Activated CD8-positive, alpha-beta memory T cell treated with anti-CD3 and anti-CD28 coated beads for 1 hour (primary cell): ENCODE measurements around the gene NR3C2.
"Not testable (repeated sequence)": the region's sequence is repeated elsewhere in the genome, so short reads cannot be mapped to it uniquely, and the experiment has no call there.

Source experiments
- DNase-seq, 2 donors: peaks; one replicate each; pipeline ENCODE4 v3.0.0-alpha.2; 2020; ENCODE audit warnings: low read depth in 1 of 2; ENCODE audit errors: extremely low read depth in 1 of 2

The NR3C2 gene

GRCh38 chr4:148323316-148323715 lies 118.9 kb downstream of the NR3C2 start:
- DNase-seq: not testable (repeated sequence)

DNA sequence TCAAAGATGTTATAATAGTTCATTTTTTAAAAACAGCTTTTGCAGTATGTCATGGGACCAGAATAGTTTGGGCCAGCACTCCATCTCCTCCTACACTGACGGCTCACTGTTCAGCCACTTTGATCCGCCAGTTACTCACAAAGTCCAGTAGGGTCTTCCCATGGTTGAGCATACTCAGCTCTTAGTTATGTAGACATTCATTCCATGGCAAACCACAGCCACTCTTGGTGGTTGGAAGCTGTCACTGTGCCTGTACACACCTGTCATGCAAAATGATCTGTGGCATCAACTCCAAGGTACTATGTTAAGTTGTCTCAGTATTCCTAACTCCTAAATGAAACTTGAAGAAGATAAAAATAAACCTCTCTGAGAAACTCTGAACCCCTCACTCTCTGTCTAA lies 127.2 kb downstream of the NR3C2 start:
- no peak for DNase-seq

GRCh38 chr4:148312956-148313490 lies 129.2 kb downstream of the NR3C2 start:
- no peak for DNase-seq

GRCh38 chr4:148311526-148311925 lies 130.7 kb downstream of the NR3C2 start:
- no peak for DNase-seq

GRCh38 chr4:148310756-148311155 lies 131.5 kb downstream of the NR3C2 start:
- DNase-seq: no peak

DNA sequence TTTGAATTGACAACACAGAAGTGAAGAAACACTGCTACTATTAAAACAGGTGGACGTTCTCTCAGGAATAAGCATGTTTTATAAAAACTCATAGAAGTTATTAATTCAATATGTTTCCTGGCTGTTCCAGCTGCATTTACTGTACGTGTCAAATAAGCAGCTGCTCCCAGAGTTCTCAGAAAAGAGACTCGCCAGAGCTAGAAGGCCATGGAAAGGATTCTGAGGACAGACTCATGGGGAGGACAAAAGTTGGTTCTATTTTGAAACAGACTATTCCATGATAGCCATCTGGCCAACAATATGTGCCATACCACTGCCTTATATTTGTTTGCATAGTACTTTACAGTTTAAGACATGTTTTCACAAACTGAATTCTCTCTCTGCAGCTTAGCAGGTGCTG lies 136.5 kb downstream of the NR3C2 start:
- no peak for DNase-seq

- no peak for DNase-seq
These were observed 139.8 kb downstream of the NR3C2 start for GRCh38 chr4:148302416-148302815.

DNA sequence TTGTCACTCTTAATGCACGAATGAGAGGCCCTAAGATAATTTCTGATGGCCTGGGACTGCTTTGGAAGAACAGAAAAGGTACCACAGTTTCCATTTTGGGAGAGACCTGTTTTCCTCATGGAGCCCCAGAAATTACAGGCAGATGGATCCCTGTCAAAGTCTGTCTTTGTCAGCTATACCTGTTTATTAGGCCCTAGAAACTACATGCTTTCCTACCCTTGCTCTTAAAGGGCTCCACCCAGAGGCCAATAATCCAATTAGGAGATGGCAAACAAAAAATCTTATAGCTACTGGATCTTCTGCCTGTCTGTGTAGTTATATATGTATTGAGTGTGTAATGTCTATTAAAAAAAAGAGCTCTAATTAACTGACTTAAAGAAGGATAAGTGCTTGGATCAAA lies 141.3 kb downstream of the NR3C2 start:
- DNase-seq: no peak

DNA sequence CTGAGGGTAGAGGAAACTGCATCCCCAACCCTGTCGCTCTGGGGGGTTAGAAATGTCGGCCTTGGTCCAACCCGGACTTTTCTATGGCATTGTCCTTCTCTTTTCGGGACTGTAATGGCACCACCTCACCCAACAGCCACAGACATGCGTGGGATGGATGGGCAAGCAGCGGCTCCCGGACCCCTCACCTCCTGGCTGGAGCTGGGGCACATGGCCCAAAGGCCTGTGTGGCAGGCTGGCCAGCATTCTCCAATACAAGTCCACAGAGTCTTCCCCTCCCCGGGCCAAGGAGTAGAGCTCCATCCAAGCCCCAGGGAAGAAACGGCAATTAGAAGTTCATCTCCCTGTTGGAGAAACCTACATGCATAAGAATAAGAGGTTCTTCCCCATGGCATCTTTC lies 142.9 kb downstream of the NR3C2 start:
- DNase-seq: no peak

GRCh38 chr4:148296498-148296897 lies 145.7 kb downstream of the NR3C2 start:
- no peak for DNase-seq

- no peak for DNase-seq
These were observed 146.6 kb downstream of the NR3C2 start for GRCh38 chr4:148295642-148296041.

- DNase-seq: no peak
These were observed 148.6 kb downstream of the NR3C2 start for GRCh38 chr4:148293571-148293970.

DNA sequence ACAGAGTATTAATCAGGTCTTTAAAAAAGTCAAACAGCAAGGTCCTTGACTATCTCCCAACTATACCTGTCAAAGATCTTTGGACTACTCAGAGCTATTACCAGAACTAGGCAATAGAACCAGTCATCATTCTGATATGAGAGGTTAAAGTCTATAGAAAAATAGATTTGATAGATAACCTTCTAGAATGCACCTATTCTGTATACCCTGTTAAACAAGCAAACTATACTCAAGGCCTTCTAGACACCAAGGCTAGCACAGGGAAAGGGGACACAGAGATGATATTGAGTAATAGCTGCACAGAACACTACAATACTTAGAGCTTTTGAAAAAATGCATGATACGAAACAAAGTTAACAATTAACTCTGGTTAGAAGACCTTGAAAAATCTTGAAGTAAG lies 149.5 kb downstream of the NR3C2 start:
- DNase-seq: no peak

- DNase-seq: no peak
These were observed 152.5 kb downstream of the NR3C2 start for GRCh38 chr4:148289740-148290139.

DNA sequence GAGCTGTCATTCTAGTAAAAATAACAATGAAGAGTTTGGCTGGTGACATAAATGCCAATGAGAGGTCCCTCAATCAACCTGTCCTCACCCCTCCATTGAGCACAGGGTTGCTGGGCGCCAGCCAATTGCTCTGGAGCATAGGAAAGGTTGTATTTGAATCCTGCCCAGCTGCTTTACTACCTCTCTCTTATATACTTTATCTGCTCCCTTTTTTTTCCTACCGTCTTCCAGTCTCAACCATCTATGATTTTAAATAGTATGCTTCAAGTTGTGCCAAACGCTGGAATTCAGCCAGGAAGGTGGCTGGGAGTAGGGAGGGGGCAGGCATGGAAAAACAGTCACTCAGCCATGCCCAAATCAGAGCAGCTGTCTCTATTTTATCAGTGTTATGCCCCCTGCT lies 153.8 kb downstream of the NR3C2 start:
- DNase-seq: no peak

- DNase-seq: no peak
These were observed 155.1 kb downstream of the NR3C2 start for GRCh38 chr4:148287111-148287510.

- no peak for DNase-seq
These were observed 156.2 kb downstream of the NR3C2 start for GRCh38 chr4:148286012-148286411.

- no peak for DNase-seq
These were observed 158.5 kb downstream of the NR3C2 start for GRCh38 chr4:148283665-148284064.

GRCh38 chr4:148278310-148278709 lies 163.9 kb downstream of the NR3C2 start:
- DNase-seq: no peak

DNA sequence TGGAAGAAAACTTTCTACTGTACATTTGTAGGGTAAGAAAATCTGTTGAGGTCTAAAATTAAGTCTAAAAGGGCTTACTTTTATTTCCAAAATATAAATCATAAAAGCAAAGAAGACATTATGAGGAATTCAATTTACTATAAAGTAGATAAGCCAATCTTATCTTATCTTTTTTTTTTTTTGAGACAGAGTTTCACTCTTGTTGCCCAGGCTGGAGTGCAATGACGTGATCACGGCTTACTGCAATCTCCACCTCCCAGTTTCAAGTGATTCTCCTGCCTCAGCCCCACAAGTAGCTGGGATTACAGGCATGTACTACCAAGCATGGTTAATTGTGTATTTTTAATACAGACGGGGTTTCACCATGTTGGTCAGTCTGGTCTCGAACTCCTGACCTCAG lies 166.9 kb downstream of the NR3C2 start:
- DNase-seq: no peak

DNA sequence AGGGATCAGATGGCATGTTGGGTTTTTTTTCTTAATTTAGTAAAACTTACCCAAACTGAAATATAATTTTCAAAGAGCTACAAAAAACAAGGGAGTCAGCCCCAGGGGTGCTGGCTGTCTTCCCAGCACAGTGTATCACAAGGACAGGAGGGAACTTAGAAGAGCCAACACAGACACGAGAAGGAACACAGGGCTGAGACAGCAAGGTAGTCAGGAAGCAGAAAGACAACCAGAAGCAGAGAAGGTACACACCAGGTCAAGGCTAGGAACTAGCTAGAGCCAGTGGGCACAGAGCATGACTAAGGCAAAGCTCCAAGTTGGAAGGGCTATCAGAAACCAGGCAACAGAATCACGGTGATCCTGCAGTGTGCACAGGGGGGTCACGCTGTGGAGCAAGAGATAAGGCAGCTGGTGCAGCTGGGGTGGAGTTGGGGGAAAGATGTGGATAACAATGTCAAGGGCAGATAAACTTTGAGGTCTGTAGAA lies 168.7 kb downstream of the NR3C2 start:
- no peak for DNase-seq

DNA sequence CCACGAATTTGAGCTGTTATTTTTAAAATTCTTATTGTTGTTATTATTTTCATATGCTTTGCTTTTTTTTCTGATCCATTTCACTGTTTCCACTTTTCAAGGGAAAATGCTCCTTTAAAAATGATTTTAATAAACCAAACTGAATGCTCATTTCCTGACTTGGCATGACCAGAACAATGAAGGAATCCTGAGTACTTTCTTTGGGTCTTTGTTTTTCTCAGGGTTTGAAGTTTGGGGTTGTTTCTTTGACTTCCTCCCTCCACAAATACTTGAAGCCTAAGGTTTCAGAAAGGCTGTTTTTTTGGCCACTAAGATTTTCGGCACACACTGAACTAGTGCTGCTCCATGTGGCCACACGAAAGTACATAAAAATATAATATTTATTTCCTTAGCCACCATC lies 171.0 kb downstream of the NR3C2 start:
- no peak for DNase-seq

- no peak for DNase-seq
These were observed 171.6 kb downstream of the NR3C2 start for GRCh38 chr4:148270630-148271029.
